Mesenchymal stem cell (in vitro differentiated cells and primary cell): ENCODE data around the gene ATXN7L1.
A peak's percentile ranks its signal among the peaks of the same experiment; 100 is the strongest.

Experiments used
- DNase-seq: peaks from one replicate; pipeline ENCODE4 v3.0.0-alpha.2; 2013
- H2AFZ ChIP-seq: one replicate; pipeline ENCODE4 v1.6.1; 2013; ENCODE audit warnings: low read depth, mild to moderate bottlenecking, control low read depth, inconsistent platforms, low read length, moderate library complexity
- H2AK5ac ChIP-seq: 2 replicates; pipeline ENCODE4 v1.6.1; 2013; ENCODE audit warnings: low read length, moderate library complexity, mild to moderate bottlenecking, inconsistent platforms; ENCODE audit not compliant: severe bottlenecking
- H2BK120ac ChIP-seq: one replicate; pipeline ENCODE4 v1.6.1; 2013; ENCODE audit warnings: low read depth, mild to moderate bottlenecking, inconsistent platforms, low read length, moderate library complexity
- H2BK12ac ChIP-seq, 2 experiments: one replicate each; pipeline ENCODE4 v1.6.1; 2013; ENCODE audit warnings: inconsistent platforms in 2 of 2, low read length in 2 of 2, mild to moderate bottlenecking in 2 of 2, moderate library complexity in 2 of 2, control low read depth in 1 of 2
- H2BK15ac ChIP-seq: one replicate; pipeline ENCODE4 v1.6.1; 2013; ENCODE audit warnings: mild to moderate bottlenecking, low read depth, inconsistent platforms; ENCODE audit not compliant: poor library complexity, severe bottlenecking
- H2BK5ac ChIP-seq: 2 replicates; pipeline ENCODE4 v1.6.1; 2013; ENCODE audit warnings: low read depth, mild to moderate bottlenecking, low read length, control low read depth, inconsistent platforms; ENCODE audit not compliant: poor library complexity, severe bottlenecking
- H3K14ac ChIP-seq, 2 experiments: one replicate each; pipeline ENCODE4 v1.6.1; 2013; ENCODE audit warnings: inconsistent platforms in 2 of 2, low read length in 2 of 2, control low read depth in 1 of 2, mild to moderate bottlenecking in 1 of 2, moderate library complexity in 1 of 2
- H3K18ac ChIP-seq, 2 experiments: one replicate each; pipeline ENCODE4 v1.6.1; 2013; ENCODE audit warnings: inconsistent platforms in 2 of 2, low read length in 2 of 2, control low read depth in 1 of 2, low read depth in 1 of 2, mild to moderate bottlenecking in 1 of 2
- H3K23ac ChIP-seq, 2 experiments: one replicate each; pipeline ENCODE4 v1.6.1; 2013; ENCODE audit warnings: inconsistent platforms in 2 of 2, low read length in 2 of 2, mild to moderate bottlenecking in 2 of 2, moderate library complexity in 2 of 2, control low read depth in 1 of 2
- H3K27ac ChIP-seq: 2 replicates; pipeline ENCODE4 v1.5.1; 2013; ENCODE audit warnings: mild to moderate bottlenecking, moderate library complexity, low read length, control low read depth, inconsistent platforms; ENCODE audit not compliant: poor library complexity, severe bottlenecking
- H3K27me3 ChIP-seq, 2 experiments: 2 replicates each; pipeline versions ENCODE4 v1.6.1 to v1.7.0; 2013; ENCODE audit warnings: low read length in 2 of 2, mild to moderate bottlenecking in 2 of 2, moderate library complexity in 2 of 2, control low read depth in 1 of 2, inconsistent platforms in 1 of 2; ENCODE audit not compliant: control insufficient read depth in 1 of 2, insufficient read depth in 1 of 2
- H3K36me3 ChIP-seq, 2 experiments: 2 replicates each; pipeline versions ENCODE4 v1.6.1 to v1.7.0; 2013; ENCODE audit warnings: low read length in 2 of 2, control low read depth in 1 of 2, inconsistent platforms in 1 of 2, low read depth in 1 of 2, mild to moderate bottlenecking in 1 of 2; ENCODE audit not compliant: insufficient read depth in 2 of 2, control insufficient read depth in 1 of 2
- H3K4ac ChIP-seq, 2 experiments: one replicate each; pipeline ENCODE4 v1.6.1; 2013; ENCODE audit warnings: inconsistent platforms in 2 of 2, low read length in 2 of 2, mild to moderate bottlenecking in 2 of 2, moderate library complexity in 2 of 2, control low read depth in 1 of 2, low read depth in 1 of 2
- H3K4me1 ChIP-seq: 2 replicates; pipeline ENCODE4 v1.6.1; 2013; ENCODE audit warnings: low read depth, low read length, control low read depth; ENCODE audit not compliant: control insufficient read depth, insufficient read depth
- H3K4me2 ChIP-seq: 2 replicates; pipeline ENCODE4 v1.6.1; 2013; ENCODE audit warnings: low read length, mild to moderate bottlenecking, inconsistent platforms; ENCODE audit not compliant: poor library complexity, severe bottlenecking
- H3K4me3 ChIP-seq, 2 experiments: 2 replicates each; pipeline versions ENCODE4 v1.5.1 to v1.7.0; 2013; ENCODE audit warnings: low read length in 2 of 2, mild to moderate bottlenecking in 2 of 2, control low read depth in 1 of 2, low read depth in 1 of 2; ENCODE audit not compliant: insufficient read depth in 1 of 2
- H3K79me1 ChIP-seq: replicated peaks from 2 replicates; pipeline ENCODE4 v1.6.1; 2013; ENCODE audit warnings: mild to moderate bottlenecking, control low read depth, low read length, inconsistent platforms; ENCODE audit not compliant: poor library complexity, severe bottlenecking
- H3K9ac ChIP-seq: 2 replicates; pipeline ENCODE4 v1.7.0; 2013; ENCODE audit warnings: mild to moderate bottlenecking, low read length, moderate library complexity
- H3K9me3 ChIP-seq: 2 replicates; pipeline ENCODE4 v1.7.0; 2013; ENCODE audit warnings: mild to moderate bottlenecking, low read length; ENCODE audit not compliant: control insufficient read depth
- H4K8ac ChIP-seq: one replicate; pipeline ENCODE4 v1.6.1; 2013; ENCODE audit warnings: inconsistent platforms, mild to moderate bottlenecking, low read length, moderate library complexity
- H4K91ac ChIP-seq: one replicate; pipeline ENCODE4 v1.6.1; 2013; ENCODE audit warnings: mild to moderate bottlenecking, low read length, inconsistent platforms
- WGBS: methylation state at CpG from one replicate; pipeline ENCODE4 v1.1.7; 2013; ENCODE audit warnings: mixed read lengths; 5-methylcytosine and 5-hydroxymethylcytosine counted together

Gene ATXN7L1

DNA sequence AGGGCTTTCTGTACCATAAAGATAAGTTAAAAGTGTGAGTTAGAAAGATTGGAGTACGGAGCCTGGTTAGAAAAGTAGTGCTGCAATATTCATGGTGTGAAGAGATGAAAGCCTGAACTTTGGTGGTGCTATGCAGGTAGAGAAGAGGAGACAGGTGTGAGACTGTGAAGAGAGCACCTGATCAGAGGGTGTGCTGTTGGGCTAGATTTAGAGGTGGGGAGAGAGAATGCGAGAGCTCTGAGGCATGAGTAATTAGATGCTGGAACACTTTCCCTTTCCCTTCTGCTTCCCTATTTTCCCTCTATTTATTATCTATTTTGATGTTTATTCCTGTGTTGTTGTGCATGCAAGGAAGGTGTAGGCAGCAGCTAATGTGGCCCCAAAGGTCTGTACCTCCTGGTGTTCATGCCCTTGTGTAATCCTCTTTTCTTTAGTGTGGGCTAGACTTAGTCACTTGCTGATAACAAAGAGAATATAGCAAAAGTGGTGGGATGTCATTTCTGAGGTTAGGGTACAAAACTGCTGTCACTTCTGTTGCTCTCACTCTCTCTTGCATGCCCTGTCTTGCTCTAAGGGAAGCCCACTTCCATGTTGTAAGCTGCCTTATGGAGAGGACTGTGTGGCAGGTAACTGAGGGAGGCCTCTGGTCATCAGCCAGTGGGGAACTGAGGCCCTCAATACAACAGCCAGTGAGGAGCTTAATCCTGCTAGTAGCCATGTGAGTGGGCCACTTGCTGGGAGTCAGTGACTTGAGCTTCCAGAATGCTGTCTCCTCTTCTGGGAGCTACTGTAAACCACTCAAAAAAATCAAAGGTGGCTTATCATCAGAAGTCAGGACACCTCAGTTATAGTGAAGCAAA lies 2.6 kb upstream of the ATXN7L1 start:
- Histone ChIP-seq H3K14ac (no peak overlapping the region), H3K27ac (no peak overlapping the region), H2BK12ac (no peak overlapping the region), H3K4me1 (peaks cover 8% of the 10 kb centered on the region), H4K91ac (no peak overlapping the region), H2AFZ (no peak overlapping the region), H3K9ac (peak overlapping the region; percentile 88), H3K23ac (no peak overlapping the region), H2BK120ac (no peak overlapping the region), H2BK15ac (no peak overlapping the region), H3K27me3 (no peaks in the 10 kb centered on the region), H2AK5ac (no peak overlapping the region), H2BK5ac (no peak overlapping the region), H3K4me2 (no peak overlapping the region), H3K9me3 (no peaks in the 10 kb centered on the region), H3K79me1 (peaks cover 18% of the 10 kb centered on the region), H3K18ac (no peak overlapping the region), H4K8ac (peak overlapping the region; percentile 35), H3K4me3 (peak overlapping the region in 1 of 2 experiments; percentile 90), H3K4ac (peak overlapping the region in 1 of 2 experiments; percentile 55), H3K36me3 (peaks cover 0 to 10% of the 10 kb centered on the region in 2 experiments)
- no peak for DNase-seq
- 96% methylated on average over 1 of the region's 2 CpGs for WGBS

GRCh38 chr7:105877736-105878135 lies 1.3 kb upstream of the ATXN7L1 start:
- H2BK12ac ChIP-seq: peak overlapping the region in 1 of 2 experiments; percentile 1
- no peak overlapping the region for H3K4me2 ChIP-seq
- H2AK5ac ChIP-seq: no peak overlapping the region
- H3K27me3 ChIP-seq: no peaks in the 10 kb centered on the region
- peaks cover 24% of the 10 kb centered on the region for H3K79me1 ChIP-seq
- peaks cover 0 to 16% of the 10 kb centered on the region in 2 experiments for H3K36me3 ChIP-seq
- H2AFZ ChIP-seq: peak overlapping the region; percentile 23
- H3K14ac ChIP-seq: peak overlapping the region in 1 of 2 experiments; percentile 77
- no peak overlapping the region for H4K91ac ChIP-seq
- peak overlapping the region; percentile 88 for H3K9ac ChIP-seq
- no peak overlapping the region for H2BK15ac ChIP-seq
- peak overlapping the region in 1 of 2 experiments; percentile 90 for H3K4me3 ChIP-seq
- peak overlapping the region in 1 of 2 experiments; percentile 68 for H3K18ac ChIP-seq
- peak overlapping the region in 1 of 2 experiments; percentile 64 for H3K23ac ChIP-seq
- H3K27ac ChIP-seq: no peak overlapping the region
- no peak overlapping the region for H3K4ac ChIP-seq
- H4K8ac ChIP-seq: no peak overlapping the region
- no peak overlapping the region for H2BK5ac ChIP-seq
- peak; percentile 33 for DNase-seq
- WGBS: 59% methylated on average over 9 of the region's 10 CpGs
- H2BK120ac ChIP-seq: no peak overlapping the region
- H3K4me1 ChIP-seq: peaks cover 8% of the 10 kb centered on the region
- no peaks in the 10 kb centered on the region for H3K9me3 ChIP-seq

DNA sequence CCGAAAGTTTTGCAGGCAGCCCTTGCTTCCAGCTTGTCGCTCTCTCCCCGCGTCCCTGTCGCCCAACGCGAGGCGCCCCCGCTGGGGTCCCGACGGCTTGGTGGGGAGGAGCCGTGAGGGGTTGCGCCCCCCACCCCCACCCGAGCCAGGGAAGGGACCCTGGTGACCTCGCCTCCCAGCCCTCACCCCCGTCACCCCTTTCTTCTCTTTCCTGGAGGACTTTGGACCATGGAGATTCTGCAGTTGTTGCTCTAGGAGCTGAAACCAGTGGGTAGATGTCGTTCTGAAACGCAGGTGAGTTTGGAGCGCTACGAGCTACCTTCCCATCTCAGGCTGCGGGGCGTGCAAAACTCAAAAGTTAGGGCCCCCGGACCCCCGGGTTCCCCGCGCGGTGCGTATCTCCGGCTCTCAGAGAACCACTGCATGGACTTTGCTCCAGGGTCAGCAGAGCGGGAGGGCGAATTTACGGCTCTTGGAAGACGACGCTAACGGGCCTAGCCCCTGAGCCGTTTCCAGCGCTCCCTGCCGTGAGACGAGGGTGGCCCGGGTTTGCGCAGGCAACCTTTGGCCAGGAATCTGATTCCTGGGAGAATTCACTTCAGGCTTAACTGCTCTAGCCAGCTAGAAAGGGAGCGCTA lies 684 bp upstream of the ATXN7L1 start:
- Histone ChIP-seq H2AFZ (peak overlapping the region; percentile 72), H2BK12ac (peak overlapping the region; percentile 21 to 47), H3K27me3 (no peaks in the 10 kb centered on the region), H3K36me3 (peaks cover 0 to 20% of the 10 kb centered on the region in 2 experiments), H4K91ac (peak overlapping the region; percentile 70), H3K4me2 (peak overlapping the region; percentile 98), H3K9ac (peak overlapping the region; percentile 88), H3K27ac (no peak overlapping the region), H2BK120ac (peak overlapping the region; percentile 55), H2AK5ac (no peak overlapping the region), H3K4me3 (peak overlapping the region; percentile 71 to 90), H2BK15ac (no peak overlapping the region), H3K9me3 (no peaks in the 10 kb centered on the region), H3K14ac (peak overlapping the region in 1 of 2 experiments; percentile 74), H3K18ac (peak overlapping the region; percentile 61 to 88), H3K23ac (peak overlapping the region in 1 of 2 experiments; percentile 57), H3K79me1 (peaks cover 24% of the 10 kb centered on the region), H3K4ac (peak overlapping the region; percentile 46 to 60), H2BK5ac (no peak overlapping the region), H3K4me1 (peaks cover 8% of the 10 kb centered on the region), H4K8ac (peak overlapping the region; percentile 62)
- DNase-seq: peak; percentile 67
- under 1% methylated on average over 35 of the region's 42 CpGs for WGBS

GRCh38 chr7:105875505-105875904 lies 894 bp downstream of the ATXN7L1 start:
- Histone ChIP-seq H3K14ac (no peak overlapping the region), H3K4me3 (peak overlapping the region in 1 of 2 experiments; percentile 90), H2BK5ac (no peak overlapping the region), H2BK12ac (no peak overlapping the region), H3K23ac (no peak overlapping the region), H2AK5ac (no peak overlapping the region), H3K4ac (no peak overlapping the region), H4K8ac (no peak overlapping the region), H3K9me3 (no peaks in the 10 kb centered on the region), H3K36me3 (peaks cover 0 to 20% of the 10 kb centered on the region in 2 experiments), H3K4me2 (peak overlapping the region; percentile 72), H3K27ac (no peak overlapping the region), H4K91ac (no peak overlapping the region), H2AFZ (no peak overlapping the region), H3K18ac (no peak overlapping the region), H3K9ac (peak overlapping the region; percentile 98), H2BK15ac (no peak overlapping the region), H3K79me1 (peaks cover 27% of the 10 kb centered on the region), H2BK120ac (no peak overlapping the region), H3K27me3 (no peaks in the 10 kb centered on the region), H3K4me1 (peaks cover 8% of the 10 kb centered on the region)
- WGBS: 74% methylated on average over 3 of the region's 4 CpGs
- no peak for DNase-seq
